ENCODE data around the gene C1orf167. TPM values are rescaled to one million over a fixed set of nuclear protein-coding genes. Genes with fewer than 3 reads are reported as not detected.

Gene C1orf167
- total RNA-seq, 6 donors from 2014 or later: 1.0 to 14.3 (median 8.8) TPM

DNA sequence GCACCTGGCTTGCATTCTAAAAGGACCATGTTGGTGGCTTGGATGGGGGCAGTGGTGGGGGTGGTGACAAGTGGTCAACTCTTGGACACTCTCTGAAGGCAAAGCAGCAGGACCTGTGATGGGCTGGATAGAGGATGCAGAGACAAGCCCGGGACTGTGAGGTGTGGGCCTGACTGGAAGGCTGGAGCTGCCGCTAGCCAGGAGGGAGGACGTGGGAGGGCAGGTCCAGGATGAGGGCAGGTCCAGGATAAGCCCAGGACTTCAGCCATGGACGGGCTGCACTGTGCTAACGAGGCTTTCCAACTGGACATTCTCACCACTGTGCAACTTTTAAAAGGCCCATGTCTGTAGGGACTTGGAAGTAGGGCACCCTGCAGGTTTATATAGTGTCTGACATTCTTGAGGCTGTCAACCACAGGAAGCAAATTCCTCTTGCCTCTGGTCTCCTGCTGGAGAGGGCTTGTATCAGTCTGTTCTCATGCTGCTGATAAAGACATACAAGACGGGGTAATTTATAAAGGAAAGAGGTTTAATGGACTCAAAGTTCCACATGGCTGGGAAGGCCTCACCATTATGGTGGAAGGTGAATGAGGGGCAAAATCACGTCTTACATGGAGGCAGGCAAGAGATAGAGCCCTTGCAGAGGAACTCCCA lies 8.3 kb upstream of the C1orf167 start:
- Histone ChIP-seq H3K9me3 (no peaks in the 10 kb centered on the region), H3K27me3 (no peaks in the 10 kb centered on the region), H3K4me3 (no peak overlapping the region), H3K27ac (no peak overlapping the region), H3K36me3 (peaks cover 0 to 28% (median 24%) of the 10 kb centered on the region in 4 donors), H3K4me1 (peaks cover 4 to 13% (median 4%) of the 10 kb centered on the region in 4 donors)
- WGBS, 2 donors: 55% methylated on average over 5 to 7 of the region's 7 CpGs
- DNase-seq (no peak), ATAC-seq (ENCODE audit: low FRiP score in 2 of 2) (no peak)
- TF ChIP-seq POLR2A (IDR thresholded peaks at IDR 0.05) (no peak), POLR2AphosphoS5 (IDR thresholded peaks at IDR 0.05) (no peak), EP300 (IDR thresholded peaks at IDR 0.05) (no peak)
- TF ChIP-seq, protein P1, sequence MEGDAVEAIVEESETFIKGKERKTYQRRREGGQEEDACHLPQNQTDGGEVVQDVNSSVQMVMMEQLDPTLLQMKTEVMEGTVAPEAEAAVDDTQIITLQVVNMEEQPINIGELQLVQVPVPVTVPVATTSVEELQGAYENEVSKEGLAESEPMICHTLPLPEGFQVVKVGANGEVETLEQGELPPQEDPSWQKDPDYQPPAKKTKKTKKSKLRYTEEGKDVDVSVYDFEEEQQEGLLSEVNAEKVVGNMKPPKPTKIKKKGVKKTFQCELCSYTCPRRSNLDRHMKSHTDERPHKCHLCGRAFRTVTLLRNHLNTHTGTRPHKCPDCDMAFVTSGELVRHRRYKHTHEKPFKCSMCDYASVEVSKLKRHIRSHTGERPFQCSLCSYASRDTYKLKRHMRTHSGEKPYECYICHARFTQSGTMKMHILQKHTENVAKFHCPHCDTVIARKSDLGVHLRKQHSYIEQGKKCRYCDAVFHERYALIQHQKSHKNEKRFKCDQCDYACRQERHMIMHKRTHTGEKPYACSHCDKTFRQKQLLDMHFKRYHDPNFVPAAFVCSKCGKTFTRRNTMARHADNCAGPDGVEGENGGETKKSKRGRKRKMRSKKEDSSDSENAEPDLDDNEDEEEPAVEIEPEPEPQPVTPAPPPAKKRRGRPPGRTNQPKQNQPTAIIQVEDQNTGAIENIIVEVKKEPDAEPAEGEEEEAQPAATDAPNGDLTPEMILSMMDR (IDR thresholded peaks at IDR 0.05): no peak

DNA sequence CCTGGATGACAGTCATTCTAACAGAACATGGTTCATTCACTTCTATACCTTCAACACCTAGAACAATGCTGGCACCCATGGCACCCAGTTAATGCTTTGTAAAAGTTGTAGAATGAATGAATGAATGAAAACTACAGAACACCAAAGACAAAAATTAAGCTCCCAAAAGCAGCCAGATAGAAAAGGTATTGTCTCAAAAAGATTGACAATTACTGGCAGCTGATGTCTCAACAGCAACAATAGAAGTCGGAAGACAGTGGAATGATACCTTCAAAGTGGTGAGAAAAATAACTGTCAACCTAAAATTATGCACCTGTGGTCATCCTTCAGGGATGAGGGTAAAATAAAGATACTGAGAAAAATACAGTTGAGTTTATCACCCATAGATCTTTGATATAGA lies 4.9 kb upstream of the C1orf167 start:
- TF ChIP-seq POLR2A (IDR thresholded peaks at IDR 0.05): no peak
- TF ChIP-seq POLR2AphosphoS5 (IDR thresholded peaks at IDR 0.05): no peak
- TF ChIP-seq, protein P1 (IDR thresholded peaks at IDR 0.05): no peak
- no peak for TF ChIP-seq EP300 (IDR thresholded peaks at IDR 0.05)
- Histone ChIP-seq H3K9me3 (no peaks in the 10 kb centered on the region), H3K27me3 (peaks cover 0 to 7% (median 0%) of the 10 kb centered on the region in 4 donors), H3K4me1 (peaks cover 3 to 11% (median 7%) of the 10 kb centered on the region in 4 donors), H3K4me3 (no peak overlapping the region), H3K27ac (no peak overlapping the region), H3K36me3 (no peaks in the 10 kb centered on the region)
- WGBS, 2 donors: 97 to 100% methylated on average over 1 of the region's 1 CpG
- DNase-seq (no peak), ATAC-seq (ENCODE audit: low FRiP score in 2 of 2) (no peak)

DNA sequence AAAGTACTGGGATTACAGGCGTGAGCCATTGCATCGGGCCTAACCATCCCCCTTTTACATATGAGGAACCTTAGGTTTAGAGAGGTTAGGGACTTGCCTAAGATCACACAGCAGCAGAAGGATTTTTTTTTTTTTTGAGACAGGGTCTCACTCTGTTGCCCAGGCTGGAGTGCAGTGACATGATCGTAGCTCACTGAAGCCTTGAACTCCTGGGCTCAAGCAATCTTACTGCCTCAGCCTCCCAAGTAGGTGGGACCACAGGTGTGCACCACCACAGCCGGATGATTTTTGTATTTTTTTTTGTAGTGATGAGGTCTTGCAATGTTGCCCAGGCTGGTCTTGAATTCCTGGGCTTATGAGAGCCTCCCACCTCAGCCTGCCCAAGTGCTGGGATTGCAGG lies 2.2 kb upstream of the C1orf167 start:
- WGBS, 2 donors: 86 to 95% methylated on average over 4 of the region's 4 CpGs
- no peak for DNase-seq

DNA sequence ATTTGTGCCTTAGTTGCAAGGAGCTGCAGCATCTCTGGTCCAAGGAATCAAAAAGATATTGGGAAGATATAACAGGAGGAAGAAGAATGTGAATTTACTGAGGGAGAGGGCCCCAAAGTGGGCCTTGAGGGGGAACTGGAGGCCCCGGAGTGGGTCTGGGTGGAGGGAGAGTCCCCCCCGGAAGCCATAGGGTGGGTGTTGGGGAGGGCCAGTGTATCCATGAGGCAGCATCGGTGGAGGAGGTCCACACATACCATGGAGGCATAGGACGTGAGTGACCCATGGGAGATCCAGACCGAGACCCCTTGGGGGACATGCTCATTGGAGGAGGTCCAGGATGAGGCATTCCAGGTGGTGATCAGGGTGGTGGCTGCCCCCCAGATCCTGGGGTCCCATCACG lies 708 bp upstream of the C1orf167 start:
- ATAC-seq (ENCODE audit: low FRiP score in 2 of 2) (peak in 1 of 2 donors; percentile 55), DNase-seq (no peak)
- Histone ChIP-seq H3K4me1 (peaks cover 7 to 10% (median 8%) of the 10 kb centered on the region in 4 donors), H3K27me3 (peaks cover 0 to 8% (median 2%) of the 10 kb centered on the region in 4 donors), H3K27ac (no peak overlapping the region), H3K36me3 (no peaks in the 10 kb centered on the region), H3K4me3 (no peak overlapping the region), H3K9me3 (no peaks in the 10 kb centered on the region)
- TF ChIP-seq EP300 (IDR thresholded peaks at IDR 0.05) (no peak), POLR2AphosphoS5 (IDR thresholded peaks at IDR 0.05) (no peak), POLR2A (IDR thresholded peaks at IDR 0.05) (no peak)
- TF ChIP-seq, protein P1 (IDR thresholded peaks at IDR 0.05): no peak
- WGBS, 2 donors: 85 to 89% methylated on average over 5 to 6 of the region's 6 CpGs

More for the DNA sequence above, 2.2 kb upstream of the C1orf167 start:
- Histone ChIP-seq H3K36me3 (no peaks in the 10 kb centered on the region), H3K27ac (no peak overlapping the region), H3K9me3 (no peaks in the 10 kb centered on the region), H3K4me1 (peaks cover 7 to 10% (median 8%) of the 10 kb centered on the region in 4 donors), H3K27me3 (peaks cover 0 to 8% (median 2%) of the 10 kb centered on the region in 4 donors), H3K4me3 (no peak overlapping the region)
- TF ChIP-seq EP300 (IDR thresholded peaks at IDR 0.05) (no peak), POLR2AphosphoS5 (IDR thresholded peaks at IDR 0.05) (no peak), POLR2A (IDR thresholded peaks at IDR 0.05) (no peak)
- TF ChIP-seq, protein P1 (IDR thresholded peaks at IDR 0.05): no peak
- ATAC-seq (ENCODE audit: low FRiP score in 2 of 2): no peak

DNA sequence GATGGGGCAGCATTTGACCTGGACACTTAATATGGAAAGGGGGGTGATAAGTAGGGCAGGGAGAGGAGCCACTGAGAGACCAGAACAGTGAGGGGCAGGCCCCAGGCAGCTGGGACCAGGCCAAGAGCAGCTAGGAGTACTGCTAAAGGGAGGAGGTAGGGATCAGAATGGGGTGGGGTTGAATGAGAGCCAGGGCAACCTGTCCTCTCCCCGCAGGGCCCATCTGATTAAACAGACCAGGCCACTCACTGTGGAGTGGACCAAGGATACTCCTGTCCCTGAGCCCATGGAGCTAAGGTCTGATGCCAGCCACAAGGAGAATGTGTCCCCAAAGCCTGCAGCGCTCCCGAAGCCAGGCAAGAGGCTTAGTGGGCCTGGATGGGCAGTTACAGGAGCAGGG lies 2.1 kb downstream of the C1orf167 start:
- WGBS, 2 donors: 95 to 100% methylated on average over 1 to 3 of the region's 3 CpGs
- DNase-seq: no peak
- no peak for TF ChIP-seq POLR2A (IDR thresholded peaks at IDR 0.05)
- TF ChIP-seq POLR2AphosphoS5 (IDR thresholded peaks at IDR 0.05): no peak
- TF ChIP-seq, protein P1 (IDR thresholded peaks at IDR 0.05): no peak
- no peak for TF ChIP-seq EP300 (IDR thresholded peaks at IDR 0.05)

More for the DNA sequence above, 2.1 kb downstream of the C1orf167 start:
- Histone ChIP-seq H3K36me3 (no peaks in the 10 kb centered on the region), H3K4me1 (peaks cover 7 to 10% (median 8%) of the 10 kb centered on the region in 4 donors), H3K9me3 (no peaks in the 10 kb centered on the region), H3K4me3 (no peak overlapping the region), H3K27ac (no peak overlapping the region), H3K27me3 (peaks cover 0 to 8% (median 2%) of the 10 kb centered on the region in 4 donors)
- ATAC-seq (ENCODE audit: low FRiP score in 2 of 2): no peak
